Endothelial cell of umbilical vein (primary cell): Measurements from ENCODE around the gene RNF130. TPM values are rescaled to one million over a fixed set of nuclear protein-coding genes. Genes with fewer than 3 reads are reported as not detected.

Source experiments
- BruUV-seq: library from RNA; stranded (reverse); fragments of 400-500 nt; replicated peaks from 2 replicates; lab custom pipeline; 2021; lab: Mats Ljungman, UMichigan
- CTCF ChIA-PET: fragments of 300-600, 350-600 bp; sonication (Branson Sonifier 250); formaldehyde crosslinking; loops from one replicate; lab custom pipeline; 2021; ENCODE audit warnings: antibody characterized with exemption, inconsistent platforms; lab: Charles Lee
- POLR2A ChIA-PET: fragments of 300-600, 350-600 bp; sonication (Branson Sonifier 250); formaldehyde crosslinking; loops from one replicate; lab custom pipeline; 2021; ENCODE audit warnings: antibody characterized with exemption, inconsistent platforms; lab: Charles Lee
- DNase-seq: peaks from one replicate; pipeline ENCODE4 v3.0.0-alpha.2; 2011; ENCODE audit warnings: low read depth, low spot score
- FAIRE-seq: peaks from 2 replicates; lab custom pipeline; 2011; peaks lifted over from hg19 to GRCh38; lab: Jason Lieb, UNC
- H2AFZ ChIP-seq: 2 replicates; pipeline ENCODE4 v1.6.0; 2012; ENCODE audit warnings: low read depth, low read length, control low read depth, inconsistent platforms
- H3K27ac ChIP-seq: 2 replicates; pipeline ENCODE4 v1.5.1; 2011; ENCODE audit warnings: low read depth, mild to moderate bottlenecking, control low read depth, low read length, moderate library complexity; ENCODE audit not compliant: insufficient read depth
- H3K27me3 ChIP-seq, 2 experiments: 2 replicates each; pipeline versions ENCODE4 v1.6.0 to v1.6.1; 2011; ENCODE audit warnings: low read length in 2 of 2, mixed read lengths in 1 of 2; ENCODE audit not compliant: control insufficient read depth in 2 of 2, insufficient read depth in 2 of 2
- H3K36me3 ChIP-seq, 2 experiments: 2 replicates in 1 of 2; 3 replicates in 1 of 2; pipeline ENCODE4 v1.5.1; 2011; ENCODE audit warnings: low read length in 2 of 2, mild to moderate bottlenecking in 1 of 2, moderate library complexity in 1 of 2; ENCODE audit not compliant: control insufficient read depth in 2 of 2, insufficient read depth in 2 of 2; ENCODE audit errors: extremely low read depth in 1 of 2
- H3K4me1 ChIP-seq: 3 replicates; pipeline ENCODE4 v1.5.1; 2011; ENCODE audit warnings: mild to moderate bottlenecking, low read length; ENCODE audit not compliant: control insufficient read depth, insufficient read depth; ENCODE audit errors: extremely low read depth
- H3K4me2 ChIP-seq: 2 replicates; pipeline ENCODE4 v1.6.1; 2011; ENCODE audit warnings: low read length, control low read depth, mixed read lengths; ENCODE audit not compliant: insufficient read depth
- H3K4me3 ChIP-seq, 3 experiments: fragments of 200-600 bp in 1 of 3; sonication (generic), shearing (Covaris generic) in 1 of 3; replicated peaks in 1 of 3; 2 replicates each; pipeline ENCODE4 v1.5.1; 2011 to 2016; ENCODE audit warnings: control low read depth in 3 of 3, low read length in 3 of 3, mild to moderate bottlenecking in 2 of 3, inconsistent platforms in 1 of 3, low read depth in 1 of 3, moderate library complexity in 1 of 3; ENCODE audit not compliant: insufficient read depth in 1 of 3
- H3K79me2 ChIP-seq: 2 replicates; pipeline ENCODE4 v1.6.0; 2012; ENCODE audit warnings: low read length, inconsistent platforms; ENCODE audit not compliant: control insufficient read depth, insufficient read depth
- H3K9ac ChIP-seq: replicated peaks from 2 replicates; pipeline ENCODE3; 2011; ENCODE audit warnings: low read length, control low read depth; ENCODE audit not compliant: insufficient read depth; ENCODE audit errors: extremely low read depth
- H3K9me1 ChIP-seq: replicated peaks from 3 replicates; pipeline ENCODE4 v1.6.0; 2011; ENCODE audit warnings: mild to moderate bottlenecking, low read length; ENCODE audit not compliant: control insufficient read depth, insufficient read depth; ENCODE audit errors: extremely low read depth
- H3K9me3 ChIP-seq: replicated peaks from 2 replicates; pipeline ENCODE4 v1.5.1; 2012; ENCODE audit warnings: low read length, inconsistent platforms; ENCODE audit not compliant: control insufficient read depth, insufficient read depth
- H4K20me1 ChIP-seq: replicated peaks from 2 replicates; pipeline ENCODE3; 2011; ENCODE audit warnings: mild to moderate bottlenecking, low read length; ENCODE audit not compliant: control insufficient read depth, insufficient read depth; ENCODE audit errors: extremely low read depth
- EZH2 ChIP-seq: IDR thresholded peaks from 2 replicates; pipeline ENCODE4 v1.6.1; 2012; ENCODE audit warnings: borderline replicate concordance, low read depth, mild to moderate bottlenecking, moderate library complexity, low read length, inconsistent platforms; ENCODE audit not compliant: severe bottlenecking
- FOS ChIP-seq: IDR thresholded peaks from 2 replicates; pipeline ENCODE4 v1.6.1; 2011; ENCODE audit warnings: mild to moderate bottlenecking, low read length, moderate library complexity, borderline replicate concordance; ENCODE audit not compliant: insufficient read depth
- GATA2 ChIP-seq: IDR thresholded peaks from 2 replicates; pipeline ENCODE4 v1.7.0; 2011; ENCODE audit warnings: low read depth, mild to moderate bottlenecking, moderate library complexity, mixed read lengths, low read length; ENCODE audit not compliant: insufficient read length, insufficient read depth
- JUN ChIP-seq: IDR thresholded peaks from 2 replicates; pipeline ENCODE4 v1.6.1; 2011; ENCODE audit warnings: borderline replicate concordance, low read depth; ENCODE audit not compliant: insufficient read length, insufficient read depth
- POLR2AphosphoS5 ChIP-seq: IDR thresholded peaks from 2 replicates; pipeline ENCODE4 v1.6.1; 2012; ENCODE audit warnings: low read depth, mild to moderate bottlenecking, control low read depth, low read length, moderate library complexity; ENCODE audit not compliant: insufficient read depth
- dilution Hi-C: fragments of 300-500 bp; cut with MboI; formaldehyde crosslinking; loops from one replicate; pipeline ENCODE4 v1.15.0; 2019; ENCODE audit warnings: low sequenced_read_pairs; ENCODE audit not compliant: extremely low pct_ligation_motif_present
- intact Hi-C: fragments of 100-400 bp; cut with micrococcal nuclease; formaldehyde crosslinking; loops from one replicate; pipeline ENCODE4 v1.10.0; 2022
- polyA plus RNA-seq, 4 experiments: library from polyadenylated mRNA; depleted of rRNA in 3 of 4; stranded (reverse) in 3 of 4; unstranded in 1 of 4; fragments of >200 nt; gene quantifications; 2 replicates each; pipeline versions ENCODE4 v1.2.1 to v1.2.3, GENCODE V29; 2011 to 2012; ENCODE audit warnings: missing spikeins in 1 of 4
- total RNA-seq: library from RNA; stranded (reverse); gene quantifications from 2 replicates; pipeline ENCODE4 v1.2.3, GENCODE V29; 2021
- TF ChIP-seq, protein P1 (sequence below), 2 donors: IDR thresholded peaks; 1 replicate in 1 of 2; 2 replicates in 1 of 2; pipeline ENCODE4 v1.5.1; 2011; ENCODE audit warnings: low read length in 2 of 2, mild to moderate bottlenecking in 2 of 2, moderate library complexity in 2 of 2, control low read depth in 1 of 2, inconsistent platforms in 1 of 2, low read depth in 1 of 2; ENCODE audit not compliant: insufficient read depth in 1 of 2; ENCODE audit errors: extremely low read depth in 1 of 2

RNF130 gene
- total and polyA plus RNA-seq, 2 donors (not counting 3 experiments of a cell fraction or from before 2014, with no cell fraction given) = 43.0 to 43.1 TPM

DNA sequence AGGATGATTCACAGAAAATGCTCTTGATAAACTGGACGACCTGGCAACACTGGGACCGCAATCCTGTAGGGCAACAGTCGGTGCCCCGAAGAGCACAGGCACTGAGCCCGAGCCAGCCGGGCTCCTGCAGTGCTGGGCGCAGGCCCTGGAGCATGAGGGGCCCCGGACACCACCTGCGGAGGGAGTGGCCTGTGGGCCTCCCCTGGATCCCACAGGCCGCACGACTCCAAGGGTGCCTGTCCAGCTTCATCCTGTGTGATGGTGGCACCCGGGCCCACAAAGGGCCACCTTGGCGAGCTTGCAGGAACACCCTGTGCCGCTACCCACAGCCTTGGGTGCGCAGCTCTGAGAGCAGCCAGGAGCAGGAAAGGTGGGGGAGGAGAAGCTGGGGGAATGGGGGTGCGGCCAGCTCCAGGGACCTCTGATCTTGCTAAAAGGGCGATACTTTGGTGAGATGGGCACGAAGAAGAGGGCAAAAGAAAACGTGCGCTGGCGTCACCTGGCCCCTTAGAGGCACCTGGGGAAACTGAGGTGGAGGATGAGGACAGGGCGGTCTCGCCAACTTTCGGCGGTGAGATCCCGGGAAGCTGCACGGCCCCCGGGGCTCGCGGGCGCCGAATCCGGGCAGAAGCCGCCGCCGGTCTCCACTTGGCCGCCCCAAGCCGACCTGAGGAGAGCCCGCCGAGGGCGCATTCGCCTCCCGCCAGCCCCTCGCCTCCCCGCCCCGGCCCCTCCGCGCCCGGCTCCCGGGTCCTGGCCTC lies 164.6 kb downstream of the RNF130 start:
- FAIRE-seq = no peak
- ChIA-PET CTCF (interaction anchor here (0.6 to 1.2 kb wide), 4 partner anchors 19 to 1671 kb away, joined by 3 to 5 read pairs (median 4); no protein-coding TSS in a partner anchor), POLR2A (interaction anchor here (0.6 kb wide), 1 partner anchor 142 kb away, joined by 4 read pairs; no protein-coding TSS in a partner anchor)

More for the DNA sequence above, 164.6 kb downstream of the RNF130 start:
- Histone ChIP-seq H3K27ac (no peak overlapping the region), H3K36me3 (peaks cover 5 to 16% of the 10 kb centered on the region in 2 experiments), H3K27me3 (no peaks in the 10 kb centered on the region), H3K4me1 (peaks cover 29% of the 10 kb centered on the region), H3K9me1 (no peaks in the 10 kb centered on the region), H3K9me3 (no peaks in the 10 kb centered on the region), H3K9ac (no peak overlapping the region), H2AFZ (peak overlapping the region; percentile 45), H4K20me1 (no peaks in the 10 kb centered on the region), H3K4me2 (peak overlapping the region; percentile 58), H3K4me3 (peak overlapping the region; percentile 36 to 51 (median 48)), H3K79me2 (peaks cover 24% of the 10 kb centered on the region)
- dilution Hi-C loops (no loop called here), intact Hi-C loops (loop anchor here (2.0 kb wide), 1 partner anchor 104 kb away; no protein-coding TSS in a partner anchor)
- no peak for TF ChIP-seq JUN
- TF ChIP-seq, protein P1, sequence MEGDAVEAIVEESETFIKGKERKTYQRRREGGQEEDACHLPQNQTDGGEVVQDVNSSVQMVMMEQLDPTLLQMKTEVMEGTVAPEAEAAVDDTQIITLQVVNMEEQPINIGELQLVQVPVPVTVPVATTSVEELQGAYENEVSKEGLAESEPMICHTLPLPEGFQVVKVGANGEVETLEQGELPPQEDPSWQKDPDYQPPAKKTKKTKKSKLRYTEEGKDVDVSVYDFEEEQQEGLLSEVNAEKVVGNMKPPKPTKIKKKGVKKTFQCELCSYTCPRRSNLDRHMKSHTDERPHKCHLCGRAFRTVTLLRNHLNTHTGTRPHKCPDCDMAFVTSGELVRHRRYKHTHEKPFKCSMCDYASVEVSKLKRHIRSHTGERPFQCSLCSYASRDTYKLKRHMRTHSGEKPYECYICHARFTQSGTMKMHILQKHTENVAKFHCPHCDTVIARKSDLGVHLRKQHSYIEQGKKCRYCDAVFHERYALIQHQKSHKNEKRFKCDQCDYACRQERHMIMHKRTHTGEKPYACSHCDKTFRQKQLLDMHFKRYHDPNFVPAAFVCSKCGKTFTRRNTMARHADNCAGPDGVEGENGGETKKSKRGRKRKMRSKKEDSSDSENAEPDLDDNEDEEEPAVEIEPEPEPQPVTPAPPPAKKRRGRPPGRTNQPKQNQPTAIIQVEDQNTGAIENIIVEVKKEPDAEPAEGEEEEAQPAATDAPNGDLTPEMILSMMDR (IDR thresholded peaks at IDR 0.05; ENCODE audit: extremely low read depth in 1 of 2, insufficient read depth in 1 of 2, low read depth in 1 of 2, low read length in 2 of 2) = no peak
- no peak for TF ChIP-seq GATA2
- TF ChIP-seq EZH2 = no peak
- TF ChIP-seq POLR2AphosphoS5 = no peak
- no peak for TF ChIP-seq FOS
- BruUV-seq = no TSS peak
- peak; percentile 26 for DNase-seq
